Measurements from ENCODE around the gene MAP3K19.
"Not testable (repeated sequence)": the region's sequence is repeated elsewhere in the genome, so short reads cannot be mapped to it uniquely, and the experiment has no call there.

The MAP3K19 gene, protein sequence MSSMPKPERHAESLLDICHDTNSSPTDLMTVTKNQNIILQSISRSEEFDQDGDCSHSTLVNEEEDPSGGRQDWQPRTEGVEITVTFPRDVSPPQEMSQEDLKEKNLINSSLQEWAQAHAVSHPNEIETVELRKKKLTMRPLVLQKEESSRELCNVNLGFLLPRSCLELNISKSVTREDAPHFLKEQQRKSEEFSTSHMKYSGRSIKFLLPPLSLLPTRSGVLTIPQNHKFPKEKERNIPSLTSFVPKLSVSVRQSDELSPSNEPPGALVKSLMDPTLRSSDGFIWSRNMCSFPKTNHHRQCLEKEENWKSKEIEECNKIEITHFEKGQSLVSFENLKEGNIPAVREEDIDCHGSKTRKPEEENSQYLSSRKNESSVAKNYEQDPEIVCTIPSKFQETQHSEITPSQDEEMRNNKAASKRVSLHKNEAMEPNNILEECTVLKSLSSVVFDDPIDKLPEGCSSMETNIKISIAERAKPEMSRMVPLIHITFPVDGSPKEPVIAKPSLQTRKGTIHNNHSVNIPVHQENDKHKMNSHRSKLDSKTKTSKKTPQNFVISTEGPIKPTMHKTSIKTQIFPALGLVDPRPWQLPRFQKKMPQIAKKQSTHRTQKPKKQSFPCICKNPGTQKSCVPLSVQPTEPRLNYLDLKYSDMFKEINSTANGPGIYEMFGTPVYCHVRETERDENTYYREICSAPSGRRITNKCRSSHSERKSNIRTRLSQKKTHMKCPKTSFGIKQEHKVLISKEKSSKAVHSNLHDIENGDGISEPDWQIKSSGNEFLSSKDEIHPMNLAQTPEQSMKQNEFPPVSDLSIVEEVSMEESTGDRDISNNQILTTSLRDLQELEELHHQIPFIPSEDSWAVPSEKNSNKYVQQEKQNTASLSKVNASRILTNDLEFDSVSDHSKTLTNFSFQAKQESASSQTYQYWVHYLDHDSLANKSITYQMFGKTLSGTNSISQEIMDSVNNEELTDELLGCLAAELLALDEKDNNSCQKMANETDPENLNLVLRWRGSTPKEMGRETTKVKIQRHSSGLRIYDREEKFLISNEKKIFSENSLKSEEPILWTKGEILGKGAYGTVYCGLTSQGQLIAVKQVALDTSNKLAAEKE (N-terminal part only)

DNA sequence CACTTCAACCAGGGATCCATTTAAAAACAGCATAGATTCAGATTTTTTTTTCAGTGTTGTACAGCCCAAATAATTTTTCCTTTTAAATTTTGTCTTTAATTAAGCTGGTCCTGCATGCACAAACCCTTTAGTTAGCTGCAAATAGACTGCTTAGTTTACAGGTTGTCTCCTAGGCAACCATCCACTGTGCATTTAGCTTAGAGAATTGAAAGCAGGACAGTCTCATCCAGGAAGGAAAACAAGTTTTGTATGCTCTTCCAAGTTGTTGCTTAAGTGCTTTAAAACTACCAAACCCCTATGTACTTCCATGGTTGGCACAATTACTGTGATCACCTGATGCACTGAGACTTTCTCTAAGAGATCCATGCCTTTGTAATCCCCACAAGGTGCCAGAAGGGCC, at the start of gene MAP3K19:
Gene MAP3K19 (minus strand): TSS at position 148 of the 400 bp plus-strand sequence. CDS start 22,800 bp downstream, outside the sequence.
- DNase-seq (ENCODE audit: low spot score): no peak

DNA sequence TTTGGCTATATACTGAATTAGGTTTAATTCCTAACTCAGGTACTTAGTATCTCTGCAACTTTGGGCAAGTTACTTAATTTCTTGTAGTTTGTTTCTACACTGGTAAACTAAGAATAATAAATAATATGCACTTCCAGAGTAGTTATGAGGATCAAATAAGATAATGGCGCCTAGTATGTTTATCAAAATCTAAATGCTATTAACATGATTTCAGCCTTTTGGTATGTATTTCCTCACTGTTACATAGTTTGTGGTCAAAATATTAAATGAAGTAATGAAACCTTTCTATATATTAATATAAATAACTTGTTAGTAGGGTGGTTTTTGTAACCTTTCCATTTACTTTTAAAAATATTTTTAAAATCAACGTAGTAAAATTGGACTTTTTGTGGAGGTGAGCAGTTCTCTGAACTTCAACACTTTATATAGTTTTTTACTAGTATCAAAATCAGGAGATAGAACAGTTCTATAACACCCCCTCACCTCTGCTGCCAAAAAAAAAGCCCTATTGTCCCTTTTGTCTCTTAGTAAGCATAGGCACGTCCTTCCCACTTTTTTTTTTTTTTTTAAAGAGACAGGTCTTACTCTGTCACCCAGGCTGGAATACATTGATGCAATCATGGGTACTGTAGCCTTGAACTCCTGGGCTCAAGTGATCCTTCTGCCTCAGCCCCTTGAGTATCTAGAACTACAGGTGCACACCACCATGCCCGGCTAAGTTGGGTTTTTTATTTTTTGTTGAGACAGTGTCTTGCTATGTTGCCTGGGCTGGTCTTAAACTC, 49.6 kb upstream of the MAP3K19 start:
- no peak for DNase-seq (ENCODE audit: low spot score)

DNA sequence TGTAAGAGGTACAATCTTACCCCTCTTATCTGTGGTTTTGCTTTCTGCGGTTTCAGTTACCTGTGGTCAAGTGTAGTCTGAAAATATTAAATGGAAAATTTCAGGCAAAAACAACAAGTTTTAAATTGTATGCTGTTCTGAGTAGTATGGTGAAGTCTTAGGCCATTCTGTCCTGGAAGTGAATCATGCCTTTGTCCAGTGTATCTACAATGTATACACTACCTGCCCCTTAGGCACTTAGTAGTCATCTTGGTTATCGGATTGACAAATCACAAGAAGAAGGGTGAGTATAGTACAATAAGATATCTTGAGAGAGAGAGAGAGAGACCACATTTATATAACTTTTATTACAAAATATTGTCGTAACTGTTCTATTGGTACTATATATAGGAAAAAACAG, 48.3 kb upstream of the MAP3K19 start:
- no peak for DNase-seq (ENCODE audit: low spot score)

DNA sequence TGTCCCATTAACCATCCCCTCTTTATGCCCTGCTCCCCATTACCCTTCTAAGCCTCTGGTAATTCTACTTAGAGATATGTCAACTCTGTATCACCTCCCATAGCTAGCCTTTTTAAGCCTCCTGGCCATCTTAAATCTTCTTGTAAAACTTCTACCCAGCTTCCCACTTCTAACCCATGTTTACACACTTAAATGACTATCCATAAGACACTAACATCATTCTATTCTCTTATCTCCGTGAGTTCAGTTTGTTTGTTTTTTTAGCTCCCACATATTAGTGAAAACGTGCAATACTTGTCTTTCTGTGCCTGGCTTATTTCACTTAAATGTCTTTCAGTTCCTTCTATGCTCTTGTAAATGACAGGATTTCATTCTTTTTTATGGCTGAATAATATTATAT, 47.3 kb upstream of the MAP3K19 start:
- DNase-seq (ENCODE audit: low spot score): no peak

DNA sequence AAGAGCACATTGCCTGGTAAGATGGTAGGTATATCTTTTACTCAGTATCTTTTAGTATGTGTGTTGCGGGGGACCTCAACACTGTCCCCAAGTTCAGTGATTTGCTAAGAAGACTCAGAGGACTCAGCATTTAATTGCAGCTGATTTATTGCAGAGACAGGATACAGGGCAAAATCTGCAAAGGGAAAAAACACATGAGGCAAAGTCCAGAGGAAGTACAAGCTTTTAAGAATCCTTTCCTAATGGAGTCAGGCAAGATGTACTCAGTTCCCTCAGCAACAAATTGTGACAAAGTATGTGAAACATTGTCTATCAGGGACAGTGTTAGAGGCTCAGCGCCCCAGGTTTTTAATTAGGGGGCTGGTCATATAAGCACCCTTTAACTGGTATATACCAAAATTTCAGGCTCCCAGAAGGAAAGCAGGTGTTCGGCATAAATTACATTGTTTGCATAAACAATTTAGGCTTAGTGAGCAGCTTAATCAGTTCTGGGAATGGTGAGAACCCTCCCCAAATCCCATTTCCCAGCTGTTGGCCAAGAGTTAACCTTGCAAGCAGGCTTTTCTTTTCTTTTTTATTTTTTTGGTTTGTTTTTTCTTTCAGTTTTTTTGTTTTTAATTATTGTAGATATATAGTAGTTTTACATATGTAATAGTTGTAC, 46.6 kb upstream of the MAP3K19 start:
- DNase-seq (ENCODE audit: low spot score): no peak

DNA sequence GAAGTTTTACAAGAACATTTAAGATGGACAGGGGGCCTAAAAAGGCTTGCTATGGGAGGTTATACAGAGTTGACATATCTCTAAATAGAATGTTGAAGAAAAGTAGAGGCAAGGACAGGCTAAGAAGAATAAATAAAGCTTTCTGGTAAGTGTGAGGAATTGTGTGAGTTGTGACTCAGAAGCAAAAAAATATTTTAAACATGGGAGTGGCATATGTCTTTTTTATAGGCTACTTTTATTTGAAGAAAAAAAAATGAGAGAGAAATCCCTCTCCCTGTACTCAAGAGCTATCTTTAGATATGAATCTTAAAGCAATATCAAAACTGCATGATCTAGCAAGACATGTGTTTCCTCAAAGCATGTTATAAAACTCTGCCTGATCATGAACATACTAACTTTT, 45.9 kb upstream of the MAP3K19 start:
- DNase-seq (ENCODE audit: low spot score): no peak

DNA sequence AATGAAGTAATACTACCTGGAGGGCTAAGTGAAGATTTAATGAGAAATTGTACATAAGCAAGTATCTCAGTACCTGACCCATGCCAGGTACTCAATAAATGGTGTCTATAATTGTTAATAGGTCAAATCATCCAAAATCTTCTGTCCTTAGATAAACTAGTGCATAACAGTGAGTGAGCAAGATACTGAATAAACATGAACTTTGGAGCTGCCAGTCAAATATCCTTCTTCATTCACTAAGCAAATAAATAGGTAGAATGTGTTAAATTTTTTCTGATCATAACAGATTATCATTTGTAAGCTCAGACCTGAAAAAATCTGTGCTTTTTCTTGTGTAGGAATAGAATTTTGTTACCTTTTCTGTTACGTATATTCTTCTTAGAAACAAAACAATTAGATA, 44.4 kb upstream of the MAP3K19 start:
- DNase-seq (ENCODE audit: low spot score): no peak

DNA sequence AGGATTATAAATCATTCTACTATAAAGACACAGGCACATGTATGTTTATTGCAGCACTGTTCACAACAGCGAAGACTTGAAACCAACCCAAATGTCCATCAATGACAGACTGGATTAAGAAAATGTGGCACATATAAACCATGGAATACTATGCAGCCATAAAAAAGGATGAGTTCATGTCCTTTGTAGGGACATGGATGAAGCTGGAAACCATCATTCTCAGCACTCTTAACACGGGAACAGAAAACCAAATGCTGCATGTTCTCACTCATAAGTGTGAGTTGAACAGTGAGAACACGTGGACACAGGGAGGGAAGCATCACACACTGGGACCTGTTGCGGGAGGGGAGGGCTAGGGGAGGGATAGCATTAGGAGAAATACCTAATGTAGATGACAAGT, 42.4 kb upstream of the MAP3K19 start:
- DNase-seq (ENCODE audit: low spot score): not testable (repeated sequence)

DNA sequence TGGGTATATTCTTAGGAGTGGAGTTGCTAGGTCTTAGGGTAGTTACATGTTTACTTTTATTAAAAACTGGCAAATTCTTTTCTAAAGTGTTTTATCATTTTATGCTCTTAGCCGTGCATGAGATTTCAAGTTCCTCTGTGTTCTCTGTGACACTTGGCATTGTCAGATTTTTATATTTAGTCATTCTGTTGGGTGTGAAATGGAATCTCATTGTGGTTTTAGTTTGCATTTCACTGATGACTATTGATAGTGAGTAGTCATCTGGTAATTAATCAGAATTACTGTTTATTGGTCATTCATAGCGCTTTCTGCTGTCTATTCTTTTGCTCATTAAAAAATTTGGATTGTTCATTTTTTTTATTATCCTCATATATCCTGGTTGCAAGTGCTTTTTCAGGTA, 39.0 kb upstream of the MAP3K19 start:
- DNase-seq (ENCODE audit: low spot score): no peak

DNA sequence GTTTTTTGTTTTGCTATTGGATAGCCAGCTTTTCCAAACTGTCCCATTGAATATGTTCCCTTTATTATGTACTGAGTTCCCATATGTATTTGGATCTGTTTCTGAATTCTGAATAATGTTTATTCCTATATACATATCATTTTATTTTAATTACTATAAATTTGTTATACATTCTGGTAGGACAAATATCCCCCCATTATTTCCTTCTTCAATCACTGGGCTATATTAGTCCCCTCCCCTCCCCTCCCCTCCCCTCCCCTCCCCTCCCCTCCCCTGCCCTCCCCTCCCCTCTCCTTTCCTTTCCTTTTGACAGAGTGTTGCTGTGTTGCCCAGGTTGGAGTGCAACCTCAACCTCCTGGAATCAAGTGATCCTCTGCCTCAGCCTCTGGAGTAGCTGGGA, 31.2 kb upstream of the MAP3K19 start:
- no peak for DNase-seq (ENCODE audit: low spot score)

DNA sequence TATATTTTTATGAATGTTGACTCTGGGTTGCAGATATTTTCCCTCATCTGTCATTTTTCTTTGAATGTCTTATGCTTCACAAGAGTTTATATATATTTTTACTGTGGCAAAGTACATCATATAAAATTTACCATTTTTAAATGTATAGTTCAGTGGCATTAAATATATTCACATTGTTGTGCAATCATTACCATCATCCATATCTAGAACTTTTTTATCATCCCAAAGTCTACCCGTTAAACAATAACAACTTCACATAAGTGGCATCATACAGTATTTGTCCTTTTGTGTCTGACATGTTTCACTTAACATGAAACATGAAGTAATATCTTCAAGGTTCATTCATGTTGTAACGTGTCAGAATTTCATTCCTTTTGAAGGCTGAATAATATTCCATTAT, 29.3 kb upstream of the MAP3K19 start:
- DNase-seq (ENCODE audit: low spot score): no peak

DNA sequence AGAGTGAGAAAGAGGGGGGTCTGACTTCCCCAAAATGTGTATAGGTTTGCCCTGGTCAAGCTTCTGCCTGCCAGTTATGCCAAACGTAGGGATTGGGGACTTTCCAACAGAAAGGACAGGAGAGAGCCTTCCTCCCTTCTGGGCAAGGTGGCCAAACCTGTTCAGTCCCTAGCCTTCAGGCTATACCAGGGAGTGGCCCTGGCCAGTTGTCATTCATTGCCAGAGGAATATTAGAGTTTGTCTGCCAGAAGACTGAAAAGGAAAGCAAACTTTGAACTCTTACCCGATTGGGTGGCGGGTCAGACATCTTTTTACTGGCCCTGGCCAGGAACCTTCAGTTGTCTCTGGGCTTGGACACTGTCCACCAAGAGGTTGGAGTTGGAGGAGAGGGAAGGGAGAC, 27.0 kb upstream of the MAP3K19 start:
- no peak for DNase-seq (ENCODE audit: low spot score)

DNA sequence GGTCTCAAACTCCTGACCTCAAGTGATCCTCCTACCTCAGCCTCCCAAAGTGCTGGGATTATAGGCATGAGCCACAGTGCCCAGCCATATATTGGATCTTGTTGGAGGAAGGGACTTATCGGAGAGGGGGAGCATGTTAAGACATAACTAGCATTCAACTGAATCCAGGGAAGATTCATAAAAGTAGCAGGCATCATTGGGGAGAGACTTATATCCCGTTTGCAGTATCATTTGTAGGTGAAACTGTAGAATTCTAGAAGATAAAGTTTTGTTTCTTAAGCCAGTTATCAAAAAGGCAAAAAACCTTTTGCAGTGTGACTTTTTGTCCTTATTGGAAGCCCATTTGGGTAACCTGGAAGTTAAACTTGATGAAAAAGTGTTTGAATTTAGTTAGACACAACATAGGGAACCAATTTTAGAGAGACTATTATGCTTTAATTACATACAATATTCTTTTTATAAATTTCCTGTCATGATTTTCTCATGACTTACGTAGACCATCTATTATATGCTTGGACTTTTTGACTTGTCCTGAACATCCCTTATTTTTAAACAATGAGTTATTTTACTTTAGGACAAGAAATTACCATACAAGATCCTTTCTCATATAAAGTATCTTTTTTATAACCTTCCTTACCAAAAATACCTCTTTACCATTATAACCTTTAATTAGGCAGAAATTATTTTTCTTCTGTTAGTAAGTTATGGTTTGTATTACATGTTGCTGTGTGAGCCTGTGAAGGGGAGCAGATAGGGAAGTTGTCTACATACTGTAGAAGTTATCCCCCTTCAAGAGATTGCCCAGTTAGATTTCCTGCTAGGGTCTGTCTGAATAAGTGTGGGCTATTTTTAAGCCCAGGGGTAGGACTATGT, 25.1 kb upstream of the MAP3K19 start:
- no peak for DNase-seq (ENCODE audit: low spot score)

DNA sequence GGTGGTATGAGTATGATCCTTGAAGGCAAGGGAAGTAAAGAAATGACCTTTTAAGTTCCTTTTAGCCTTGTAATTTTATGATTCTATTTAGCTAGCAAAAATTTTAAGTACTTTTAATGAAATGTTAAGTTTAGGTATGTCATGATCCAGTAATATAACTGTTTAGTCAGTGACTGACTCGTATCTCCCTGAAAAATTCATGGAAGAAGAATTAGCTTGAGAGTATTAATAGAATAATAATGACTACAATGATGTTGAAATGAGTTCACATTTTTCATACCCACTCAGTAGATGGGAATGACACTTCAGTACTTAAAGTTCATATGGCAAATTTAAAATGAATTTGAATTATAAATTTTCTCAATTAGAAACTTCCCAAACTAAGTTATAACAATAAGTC, 19.5 kb upstream of the MAP3K19 start:
- DNase-seq (ENCODE audit: low spot score): no peak

DNA sequence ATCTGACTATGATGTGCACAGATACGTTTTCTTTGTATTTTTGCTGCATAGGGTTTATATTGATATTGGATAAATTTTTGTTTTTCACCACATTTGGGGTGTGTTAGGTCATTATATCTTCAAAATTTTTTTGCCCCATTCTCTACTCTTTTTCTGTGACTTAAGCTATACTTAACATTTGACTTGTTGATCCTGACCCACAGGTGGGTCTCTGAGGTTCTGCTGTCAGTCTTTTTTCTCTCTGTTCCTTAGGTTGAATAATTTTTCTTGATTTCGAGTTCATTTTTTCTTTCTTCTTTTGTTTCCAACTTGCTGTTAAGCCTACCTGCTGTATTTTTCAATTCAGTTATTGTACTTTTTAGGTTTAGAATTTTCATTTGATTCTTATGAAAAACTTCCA, 16.9 kb upstream of the MAP3K19 start:
- no peak for DNase-seq (ENCODE audit: low spot score)

DNA sequence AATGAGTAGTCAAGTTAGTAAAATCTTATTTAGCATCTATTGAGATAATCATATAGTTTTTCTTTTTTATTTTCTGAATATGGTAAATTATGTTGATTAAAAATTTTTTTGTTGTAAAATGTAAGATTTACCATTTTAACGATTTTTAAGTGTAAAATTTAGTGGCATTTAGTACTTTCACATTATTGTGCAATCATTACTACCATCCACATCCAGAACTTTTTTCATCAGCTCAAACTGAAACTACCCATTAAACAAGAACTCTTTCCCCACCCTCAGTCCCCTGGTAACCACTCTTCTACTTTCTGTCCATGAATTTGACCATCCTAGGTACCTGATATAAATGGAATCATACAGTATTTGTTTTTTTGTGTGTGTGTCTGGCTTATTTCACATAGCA, 16.0 kb upstream of the MAP3K19 start:
- no peak for DNase-seq (ENCODE audit: low spot score)

DNA sequence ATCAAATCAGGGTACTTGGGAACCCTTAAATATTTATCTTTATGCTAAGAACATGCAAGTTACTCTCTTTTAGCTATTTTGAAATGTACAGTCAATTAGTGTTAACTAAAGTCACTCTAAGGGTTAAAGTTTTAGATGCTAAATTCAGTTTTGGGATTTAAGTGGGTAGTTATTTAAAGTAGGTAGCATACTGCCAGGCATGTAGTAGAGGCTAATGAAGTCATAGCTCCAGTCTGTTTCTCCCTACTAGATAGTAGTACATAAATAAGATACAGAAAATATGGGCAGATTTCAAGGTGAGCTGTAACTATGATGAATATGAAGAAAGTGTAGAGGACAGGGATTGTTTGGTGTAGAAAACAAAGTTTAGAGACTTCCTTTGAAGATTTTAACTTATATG, 12.3 kb upstream of the MAP3K19 start:
- DNase-seq (ENCODE audit: low spot score): no peak

DNA sequence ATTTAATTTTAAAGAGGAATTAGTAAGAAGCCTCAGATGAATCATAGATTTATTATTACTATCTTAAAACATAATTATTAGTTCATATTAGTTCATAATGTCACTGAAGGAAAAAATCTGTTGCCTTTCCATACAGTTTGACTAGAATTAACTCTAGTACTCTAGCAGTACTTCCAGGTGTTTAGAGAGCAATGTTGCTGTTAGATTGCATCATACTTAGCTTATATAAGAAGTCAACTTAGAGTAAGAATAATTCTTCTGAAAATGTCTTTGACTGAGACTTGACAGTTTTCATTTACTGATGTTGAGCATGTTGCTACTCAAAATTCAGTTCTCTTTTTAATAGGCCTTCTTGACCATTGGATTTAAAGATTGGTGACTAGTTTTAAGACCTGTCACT, 9.5 kb upstream of the MAP3K19 start:
- no peak for DNase-seq (ENCODE audit: low spot score)

DNA sequence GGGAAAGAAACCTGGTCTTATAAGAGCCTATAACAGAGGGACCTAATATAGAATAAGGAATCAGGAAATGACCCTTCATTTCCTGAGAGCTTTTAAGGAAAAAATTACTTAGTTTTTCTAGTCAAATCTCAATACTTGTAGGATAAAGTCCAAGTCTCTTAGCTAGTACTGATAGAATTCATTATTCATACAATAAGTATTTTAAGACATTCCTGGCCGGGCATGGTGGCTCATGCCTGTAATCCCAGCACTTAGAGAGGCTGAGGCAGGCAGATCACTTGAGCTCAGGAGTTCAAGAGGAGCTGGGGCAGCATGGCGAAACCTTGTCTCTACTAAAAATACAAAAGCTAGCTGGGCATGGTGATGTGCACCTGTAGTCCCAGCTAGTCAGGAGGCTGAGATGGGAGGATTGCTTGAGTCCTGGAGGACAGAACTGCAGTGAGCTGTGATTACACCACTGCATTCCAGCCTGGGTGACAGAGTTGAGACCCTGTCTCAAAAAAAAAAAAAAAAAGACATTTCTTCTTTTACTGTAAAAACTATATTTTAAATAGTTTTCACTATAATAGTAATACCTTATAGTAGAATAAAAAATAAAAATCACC, 8.0 kb upstream of the MAP3K19 start:
- DNase-seq (ENCODE audit: low spot score): no peak

DNA sequence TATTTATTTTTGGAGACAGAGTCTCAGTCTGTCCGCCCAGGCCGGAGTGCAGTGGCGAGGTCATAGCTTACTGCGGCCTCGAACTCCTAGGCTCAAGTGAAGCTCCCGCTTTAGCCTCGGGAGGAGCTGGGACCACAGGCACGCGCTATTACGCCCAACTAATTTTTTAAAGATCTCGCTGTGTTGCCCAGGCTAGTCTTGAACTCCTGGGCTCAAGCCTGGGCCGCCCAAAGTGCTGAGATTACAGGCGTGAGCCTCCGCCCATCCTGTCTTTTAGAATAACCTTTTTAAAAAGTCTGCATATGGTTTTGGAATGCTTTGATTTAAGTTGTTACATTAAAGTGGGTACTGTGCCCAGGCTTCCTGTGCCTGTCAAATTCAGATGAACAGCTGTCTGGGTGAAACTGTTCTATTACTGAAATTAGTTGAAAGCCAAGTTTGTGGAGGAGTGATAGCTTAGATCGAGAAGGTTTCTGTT, 5.8 kb upstream of the MAP3K19 start:
- DNase-seq (ENCODE audit: low spot score): no peak

Data from putamen (tissue), 1 donor.